ENCODE results near the gene MBNL1. TPM values are rescaled to one million over a fixed set of nuclear protein-coding genes. Genes with fewer than 3 reads are reported as not detected.

Gene MBNL1
- total RNA-seq, 1 donor from 2014 or later: 14.7 TPM

- Histone ChIP-seq H3K9ac (no peak overlapping the region), H3K79me2 (ENCODE audit: low read depth) (no peaks in the 10 kb centered on the region), H3K4me1 (no peaks in the 10 kb centered on the region), H3F3A (ENCODE audit: low read depth) (no peaks in the 10 kb centered on the region), H3K4me3 (no peak overlapping the region), H2AFZ (replicated peaks) (no peak overlapping the region), H3K4me2 (no peak overlapping the region), H3K36me3 (no peaks in the 10 kb centered on the region), H3K27ac (no peak overlapping the region), H4K20me1 (ENCODE audit: low read depth) (no peaks in the 10 kb centered on the region), H3K27me3 (no peaks in the 10 kb centered on the region), H3K9me3 (ENCODE audit: low read depth) (no peaks in the 10 kb centered on the region)
- no peak for DNase-seq (ENCODE audit: low spot score)
- Mint-ChIP-seq H3K4me3 (no peak overlapping the region), H3K4me1 (peaks cover 12% of the 10 kb centered on the region), H3K36me3 (peaks cover 15% of the 10 kb centered on the region), H3K27me3 (ENCODE audit: insufficient read depth, low read depth) (no peaks in the 10 kb centered on the region), H3K27ac (no peak overlapping the region), H3K9me3 (no peaks in the 10 kb centered on the region)
- TF ChIP-seq EZH2phosphoT487 (IDR thresholded peaks at IDR 0.05) (no peak), EZH2 (IDR thresholded peaks at IDR 0.05) (no peak), CTCF (IDR thresholded peaks at IDR 0.05) (no peak)
These were observed 47.6 kb downstream of the MBNL1 start for GRCh38 chr3:152316318-152316717.

- H4K20me1 ChIP-seq (ENCODE audit: low read depth): no peaks in the 10 kb centered on the region
- no peaks in the 10 kb centered on the region for H3K9me3 ChIP-seq (ENCODE audit: low read depth)
- no peak overlapping the region for H3K4me3 Mint-ChIP-seq
- DNase-seq (ENCODE audit: low spot score): no peak
- no peaks in the 10 kb centered on the region for H3K36me3 ChIP-seq
- no peaks in the 10 kb centered on the region for H3K4me1 ChIP-seq
- H3K9me3 Mint-ChIP-seq: no peaks in the 10 kb centered on the region
- H3K27me3 Mint-ChIP-seq (ENCODE audit: insufficient read depth, low read depth): no peaks in the 10 kb centered on the region
- H3F3A ChIP-seq (ENCODE audit: low read depth): no peaks in the 10 kb centered on the region
- peaks cover 16% of the 10 kb centered on the region for H3K4me1 Mint-ChIP-seq
- H3K9ac ChIP-seq: no peak overlapping the region
- no peaks in the 10 kb centered on the region for H3K27me3 ChIP-seq
- H3K4me3 ChIP-seq: no peak overlapping the region
- no peaks in the 10 kb centered on the region for H3K79me2 ChIP-seq (ENCODE audit: low read depth)
- H2AFZ ChIP-seq (replicated peaks): no peak overlapping the region
- H3K27ac Mint-ChIP-seq: no peak overlapping the region
- peaks cover 13% of the 10 kb centered on the region for H3K36me3 Mint-ChIP-seq
- no peak overlapping the region for H3K27ac ChIP-seq
- TF ChIP-seq EZH2 (IDR thresholded peaks at IDR 0.05): no peak
- TF ChIP-seq EZH2phosphoT487 (IDR thresholded peaks at IDR 0.05): no peak
- TF ChIP-seq CTCF (IDR thresholded peaks at IDR 0.05): no peak
- H3K4me2 ChIP-seq: no peak overlapping the region
These were observed 48.5 kb downstream of the MBNL1 start for GRCh38 chr3:152317184-152317583.

GRCh38 chr3:152317956-152318355 lies 49.2 kb downstream of the MBNL1 start:
- Mint-ChIP-seq H3K4me1 (peaks cover 16% of the 10 kb centered on the region), H3K9me3 (no peaks in the 10 kb centered on the region), H3K4me3 (no peak overlapping the region), H3K27ac (no peak overlapping the region), H3K36me3 (peaks cover 11% of the 10 kb centered on the region), H3K27me3 (ENCODE audit: insufficient read depth, low read depth) (no peaks in the 10 kb centered on the region)
- no peak overlapping the region for H2AFZ ChIP-seq (replicated peaks)
- no peak overlapping the region for H3K4me2 ChIP-seq
- no peaks in the 10 kb centered on the region for H4K20me1 ChIP-seq (ENCODE audit: low read depth)
- no peaks in the 10 kb centered on the region for H3K27me3 ChIP-seq
- TF ChIP-seq EZH2phosphoT487 (IDR thresholded peaks at IDR 0.05): no peak
- H3K36me3 ChIP-seq: no peaks in the 10 kb centered on the region
- H3F3A ChIP-seq (ENCODE audit: low read depth): no peaks in the 10 kb centered on the region
- H3K79me2 ChIP-seq (ENCODE audit: low read depth): no peaks in the 10 kb centered on the region
- no peak overlapping the region for H3K9ac ChIP-seq
- H3K4me1 ChIP-seq: no peaks in the 10 kb centered on the region
- H3K27ac ChIP-seq: no peak overlapping the region
- no peaks in the 10 kb centered on the region for H3K9me3 ChIP-seq (ENCODE audit: low read depth)
- DNase-seq (ENCODE audit: low spot score): no peak
- no peak overlapping the region for H3K4me3 ChIP-seq

GRCh38 chr3:152318512-152318911 lies 49.8 kb downstream of the MBNL1 start:
- no peaks in the 10 kb centered on the region for H3K79me2 ChIP-seq (ENCODE audit: low read depth)
- H3K4me1 ChIP-seq: no peaks in the 10 kb centered on the region
- H2AFZ ChIP-seq (replicated peaks): no peak overlapping the region
- H4K20me1 ChIP-seq (ENCODE audit: low read depth): no peaks in the 10 kb centered on the region
- H3K4me2 ChIP-seq: no peak overlapping the region
- H3K36me3 ChIP-seq: no peaks in the 10 kb centered on the region
- TF ChIP-seq EZH2phosphoT487 (IDR thresholded peaks at IDR 0.05): no peak
- no peak for TF ChIP-seq CTCF (IDR thresholded peaks at IDR 0.05)
- no peak for DNase-seq (ENCODE audit: low spot score)
- no peak overlapping the region for H3K4me3 Mint-ChIP-seq
- H3K9me3 ChIP-seq (ENCODE audit: low read depth): no peaks in the 10 kb centered on the region
- peaks cover 11% of the 10 kb centered on the region for H3K36me3 Mint-ChIP-seq
- no peak overlapping the region for H3K4me3 ChIP-seq
- no peaks in the 10 kb centered on the region for H3K9me3 Mint-ChIP-seq
- H3K27me3 Mint-ChIP-seq (ENCODE audit: insufficient read depth, low read depth): no peaks in the 10 kb centered on the region
- no peak overlapping the region for H3K27ac Mint-ChIP-seq
- H3K27ac ChIP-seq: no peak overlapping the region
- H3K4me1 Mint-ChIP-seq: peaks cover 16% of the 10 kb centered on the region
- no peaks in the 10 kb centered on the region for H3K27me3 ChIP-seq
- H3K9ac ChIP-seq: no peak overlapping the region
- no peaks in the 10 kb centered on the region for H3F3A ChIP-seq (ENCODE audit: low read depth)

Data from neural progenitor cell (in vitro differentiated cells).